GM12878 (cell line): ENCODE results near the gene COMMD10. TPM values are rescaled to one million over a fixed set of nuclear protein-coding genes. Genes with fewer than 3 reads are reported as not detected.

Experiments used
- ATAC-seq: fragments of 200-7000 bp; cut with Tn5 transposase; 3 replicates; pipeline ENCODE4 v1.9.1; 2020; ENCODE audit warnings: mild to moderate bottlenecking, moderate library complexity
- BruUV-seq: library from RNA; stranded (reverse); fragments of 400-500 nt; replicated peaks from 2 replicates; lab custom pipeline; 2021; lab: Mats Ljungman, UMichigan
- CTCF ChIA-PET: fragments of 300-600 bp; sonication (Branson Sonifier 250); formaldehyde crosslinking; extraction: SDS; loops from one replicate; lab custom pipeline; 2021; ENCODE audit warnings: inconsistent platforms; lab: Yijun Ruan, JAX
- POLR2A ChIA-PET: fragments of 350-600 bp; formaldehyde crosslinking; extraction: SDS; loops from one replicate; lab custom pipeline; 2021; ENCODE audit warnings: inconsistent platforms; lab: Charles Lee
- RAD21 ChIA-PET: fragments of 300-600 bp; sonication (Branson Sonifier 250); formaldehyde crosslinking; loops from one replicate; lab custom pipeline; 2023; ENCODE audit warnings: antibody characterized with exemption; ENCODE audit not compliant: unreplicated experiment; lab: Charles Lee
- SMC1A ChIA-PET: fragments of 300-600 bp; sonication (Branson Sonifier 250); formaldehyde crosslinking; loops from one replicate; lab custom pipeline; 2023; ENCODE audit not compliant: unreplicated experiment, uncharacterized antibody; lab: Charles Lee
- DNase-seq: peaks from one replicate; pipeline ENCODE4 v3.0.0-alpha.2; 2011; ENCODE audit warnings: low read depth, low spot score
- FAIRE-seq: peaks from 3 replicates; lab custom pipeline; 2011; peaks lifted over from hg19 to GRCh38; lab: Jason Lieb, UNC
- H2AFZ ChIP-seq: 2 replicates; pipeline ENCODE4 v1.6.0; 2011; ENCODE audit warnings: low read depth, low read length, control low read depth; ENCODE audit not compliant: control insufficient read depth
- H3K27ac ChIP-seq: 2 replicates; pipeline ENCODE4 v1.5.1; 2011; ENCODE audit warnings: control low read depth; ENCODE audit not compliant: control insufficient read depth, insufficient read depth
- H3K27me3 ChIP-seq, 2 experiments: replicated peaks in 1 of 2; 2 replicates each; pipeline versions ENCODE4 v1.6.0 to v1.6.1; 2011; ENCODE audit warnings: low read length in 1 of 2; ENCODE audit not compliant: control insufficient read depth in 2 of 2, insufficient read depth in 2 of 2
- H3K36me3 ChIP-seq, 2 experiments: 2 replicates each; pipeline ENCODE4 v1.5.1; 2011; ENCODE audit warnings: low read length in 1 of 2; ENCODE audit not compliant: control insufficient read depth in 2 of 2, insufficient read depth in 2 of 2
- H3K4me1 ChIP-seq: 2 replicates; pipeline ENCODE4 v1.6.1; 2011; ENCODE audit warnings: mild to moderate bottlenecking, low read length, moderate library complexity, mixed read lengths; ENCODE audit not compliant: control insufficient read depth, insufficient read depth
- H3K4me2 ChIP-seq: 2 replicates; pipeline ENCODE4 v1.6.0; 2011; ENCODE audit warnings: control low read depth; ENCODE audit not compliant: control insufficient read depth, insufficient read depth
- H3K4me3 ChIP-seq: fragments of 200-600 bp; sonication (generic); 2 replicates; pipeline ENCODE4 v1.5.1; 2016
- H3K79me2 ChIP-seq: 2 replicates; pipeline ENCODE4 v1.6.0; 2011; ENCODE audit warnings: low read length; ENCODE audit not compliant: control insufficient read depth, insufficient read depth
- H3K9ac ChIP-seq: 2 replicates; pipeline ENCODE4 v1.8.0; 2011; ENCODE audit warnings: low read length, control low read depth, mixed read lengths; ENCODE audit not compliant: control insufficient read depth, insufficient read depth
- H3K9me3 ChIP-seq: replicated peaks from 3 replicates; pipeline ENCODE4 v1.5.1; 2011; ENCODE audit warnings: mild to moderate bottlenecking, low read length; ENCODE audit not compliant: control insufficient read depth, insufficient read depth
- H4K20me1 ChIP-seq: 2 replicates; pipeline ENCODE4 v1.6.0; 2011; ENCODE audit not compliant: control insufficient read depth, insufficient read depth
- CREM ChIP-seq: IDR thresholded peaks from 2 replicates; pipeline ENCODE4 v1.6.1; 2014; ENCODE audit warnings: antibody characterized with exemption, low read depth
- IRF5 ChIP-seq: fragments of 450-650 bp; IDR thresholded peaks from 2 replicates; pipeline ENCODE4 v1.6.1; 2017; ENCODE audit warnings: borderline replicate concordance
- JUND ChIP-seq: IDR thresholded peaks from 2 replicates; pipeline ENCODE4 v1.6.1; 2012; ENCODE audit warnings: low read depth, mild to moderate bottlenecking, low read length, improper control_type of control experiment, moderate library complexity
- MTA3 ChIP-seq: IDR thresholded peaks from 2 replicates; pipeline ENCODE4 v1.6.1; 2012; ENCODE audit warnings: low read length, inconsistent platforms, borderline replicate concordance
- NBN ChIP-seq: fragments of 450-650 bp; IDR thresholded peaks from 2 replicates; pipeline ENCODE4 v1.6.1; 2016
- PAX5 ChIP-seq: IDR thresholded peaks from 2 replicates; pipeline ENCODE4 v1.6.1; 2011; ENCODE audit warnings: low read depth, low read length, borderline replicate concordance
- RAD51 ChIP-seq: fragments of 450-650 bp; IDR thresholded peaks from 2 replicates; pipeline ENCODE4 v1.6.1; 2016; ENCODE audit warnings: moderate library complexity, mild to moderate bottlenecking, inconsistent platforms
- RELA ChIP-seq: fragments of 450-650 bp; IDR thresholded peaks from 2 replicates; pipeline ENCODE4 v1.8.0; 2014; ENCODE audit warnings: borderline replicate concordance; ENCODE audit not compliant: partially characterized antibody
- SMAD5 ChIP-seq: IDR thresholded peaks from 2 replicates; pipeline ENCODE4 v1.6.1; 2016; ENCODE audit warnings: antibody characterized with exemption, low read depth
- SREBF1 ChIP-seq: IDR thresholded peaks from 2 replicates; pipeline ENCODE4 v1.6.1; 2012; ENCODE audit warnings: mild to moderate bottlenecking, low read length
- WGBS: methylation state at CpG from one replicate; pipeline ENCODE4 v1.1.6; 2016; ENCODE audit warnings: low lambda C conversion rate; ENCODE audit not compliant: insufficient replicate concordance, insufficient coverage; ENCODE audit errors: missing lambda C conversion rate; 5-methylcytosine and 5-hydroxymethylcytosine counted together
- in situ Hi-C: fragments of 300-500 bp; cut with MboI; formaldehyde crosslinking; loops from 9 replicates; pipeline ENCODE4 v1.14.3; 2018; ENCODE audit warnings: mixed read lengths
- intact Hi-C: fragments of 100-400 bp; cut with micrococcal nuclease; formaldehyde crosslinking; loops from one replicate; pipeline ENCODE4 v1.14.2; 2022; ENCODE audit not compliant: unreplicated experiment
- polyA plus RNA-seq, 11 experiments: library from polyadenylated mRNA; depleted of rRNA in 4 of 11; unstranded in 6 of 11; stranded (reverse) in 5 of 11; fragments of >200 nt; fragmentation: Nextera tagmentation in 4 of 11; fragmentation: Illumina TruSeq in 1 of 11; extraction: Ambion mirVana in 4 of 11; extraction: Trizol in 1 of 11; gene quantifications; 1 replicate in 1 of 11; 2 replicates in 10 of 11; pipeline versions ENCODE4 v1.2.1 to v1.2.3, GENCODE V29; 2011 to 2016; ENCODE audit warnings: inconsistent platforms in 2 of 11, missing spikeins in 2 of 11, low read depth in 1 of 11
- total RNA-seq, 4 experiments: library from RNA; depleted of rRNA in 3 of 4; stranded (reverse); fragments of >200 nt in 3 of 4; fragmentation: Illumina TruSeq in 1 of 4; extraction: Trizol in 1 of 4; gene quantifications; 2 replicates each; pipeline versions ENCODE4 v1.2.1 to v1.2.3, GENCODE V29; 2013 to 2021

COMMD10 gene
- total and polyA plus RNA-seq, 10 of the 15 experiments (the other 5 are each of a cell fraction or from before 2014, with no cell fraction given): 19.6 to 98.7 (median 28.0) TPM

GRCh38 chr5:116318091-116318854 lies 233.4 kb downstream of the COMMD10 start:
- no peak for TF ChIP-seq SMAD5
- no peak for TF ChIP-seq RAD51
- TF ChIP-seq JUND: no peak
- TF ChIP-seq RELA: no peak
- TF ChIP-seq IRF5: no peak
- no peak for TF ChIP-seq SREBF1
- no peak for TF ChIP-seq NBN
- TF ChIP-seq PAX5: no peak
- no peak for TF ChIP-seq CREM
- TF ChIP-seq MTA3: no peak
- ChIA-PET POLR2A (no interaction called here), CTCF (interaction anchor here (0.5 to 1.4 kb wide), 4 partner anchors 16 to 213 kb away, joined by 3 to 5 read pairs (median 3); no protein-coding TSS in a partner anchor), SMC1A (interaction anchor here (0.6 to 2.1 kb wide), 5 partner anchors 8 to 180 kb away, joined by 3 to 6 read pairs (median 3); no protein-coding TSS in a partner anchor), RAD21 (no interaction called here)
- no peak for DNase-seq
- H2AFZ ChIP-seq: no peak overlapping the region
- WGBS: 90% methylated on average over 4 of the region's 4 CpGs
- H3K4me2 ChIP-seq: no peak overlapping the region
- H3K9ac ChIP-seq: no peak overlapping the region
- H3K9me3 ChIP-seq: peaks cover 2% of the 10 kb centered on the region; the same call in 2 of the 3 replicates
- no peaks in the 10 kb centered on the region for H3K36me3 ChIP-seq
- no peak for ATAC-seq
- H3K4me1 ChIP-seq: no peaks in the 10 kb centered on the region
- H3K27me3 ChIP-seq: no peaks in the 10 kb centered on the region
- BruUV-seq: no TSS peak
- no peaks in the 10 kb centered on the region for H4K20me1 ChIP-seq
- no peak overlapping the region for H3K4me3 ChIP-seq
- intact Hi-C loops (no loop called here), in situ Hi-C loops (no loop called here)
- FAIRE-seq: no peak
- H3K27ac ChIP-seq: no peak overlapping the region
- H3K79me2 ChIP-seq: no peaks in the 10 kb centered on the region
